ENCODE data around the gene NAV2. TPM values are rescaled to one million over a fixed set of nuclear protein-coding genes. Genes with fewer than 3 reads are reported as not detected.

Gene NAV2
- total and polyA plus RNA-seq, 10 donors: 0.46 to 11.6 (median 4.1) TPM

GRCh38 chr11:19701421-19701820 lies 11.2 kb upstream of the NAV2 start:
- H3K9me3 ChIP-seq: no peaks in the 10 kb centered on the region
- 59 to 83% (median 69%) methylated on average over 2 of the region's 2 CpGs for WGBS, 5 donors
- no peak overlapping the region for H3K4me3 ChIP-seq
- TF ChIP-seq CTCF (IDR thresholded peaks at IDR 0.05 in 8 of 11, conservative IDR thresholded peaks at IDR 0.05 in 3 of 11) (no peak), POLR2A (IDR thresholded peaks at IDR 0.05) (no peak), POLR2AphosphoS5 (IDR thresholded peaks at IDR 0.05) (no peak)
- peaks cover 0 to 4% (median 0%) of the 10 kb centered on the region in 7 donors for H3K27me3 ChIP-seq (replicated peaks in 1 of 7)
- no peak for DNase-seq
- no peak overlapping the region for H3K27ac ChIP-seq
- intact Hi-C loops (cut with DNase I; ENCODE audit: low total_unique reads): no loop called here
- H3K36me3 ChIP-seq: no peaks in the 10 kb centered on the region
- peaks cover 0 to 5% (median 0%) of the 10 kb centered on the region in 6 donors for H3K4me1 ChIP-seq

- intact Hi-C loops (cut with DNase I; ENCODE audit: low total_unique reads): no loop called here
- peaks cover 0 to 5% (median 0%) of the 10 kb centered on the region in 6 donors for H3K4me1 ChIP-seq
- no peaks in the 10 kb centered on the region for H3K9me3 ChIP-seq
- H3K27me3 ChIP-seq (replicated peaks in 1 of 7): peaks cover 0 to 4% (median 0%) of the 10 kb centered on the region in 7 donors
- TF ChIP-seq POLR2AphosphoS5 (IDR thresholded peaks at IDR 0.05): no peak
- TF ChIP-seq CTCF (IDR thresholded peaks at IDR 0.05 in 8 of 11, conservative IDR thresholded peaks at IDR 0.05 in 3 of 11): no peak
- no peak for TF ChIP-seq POLR2A (IDR thresholded peaks at IDR 0.05)
- no peak overlapping the region for H3K27ac ChIP-seq
- H3K36me3 ChIP-seq: no peaks in the 10 kb centered on the region
- DNase-seq: no peak
- 91 to 99% (median 94%) methylated on average over 3 of the region's 3 CpGs for WGBS, 5 donors
- no peak overlapping the region for H3K4me3 ChIP-seq
Observed at GRCh38 chr11:19702620-19703019, 10.0 kb upstream of the NAV2 start.

GRCh38 chr11:19703211-19703610 lies 9.4 kb upstream of the NAV2 start:
- Histone ChIP-seq H3K4me3 (no peak overlapping the region), H3K27ac (no peak overlapping the region), H3K4me1 (peaks cover 0 to 5% (median 0%) of the 10 kb centered on the region in 6 donors), H3K36me3 (no peaks in the 10 kb centered on the region), H3K9me3 (no peaks in the 10 kb centered on the region), H3K27me3 (replicated peaks in 1 of 7) (peaks cover 0 to 4% (median 0%) of the 10 kb centered on the region in 7 donors)
- TF ChIP-seq POLR2AphosphoS5 (IDR thresholded peaks at IDR 0.05): no peak
- TF ChIP-seq CTCF (IDR thresholded peaks at IDR 0.05 in 8 of 11, conservative IDR thresholded peaks at IDR 0.05 in 3 of 11): no peak
- no peak for TF ChIP-seq POLR2A (IDR thresholded peaks at IDR 0.05)
- intact Hi-C loops (cut with DNase I; ENCODE audit: low total_unique reads): no loop called here
- WGBS, 5 donors: 56 to 75% (median 66%) methylated on average over 7 of the region's 7 CpGs
- DNase-seq: no peak

GRCh38 chr11:19704213-19704612 lies 8.4 kb upstream of the NAV2 start:
- Histone ChIP-seq H3K27me3 (replicated peaks in 1 of 7) (no peaks in the 10 kb centered on the region), H3K27ac (no peak overlapping the region), H3K9me3 (no peaks in the 10 kb centered on the region), H3K4me1 (peaks cover 0 to 5% (median 0%) of the 10 kb centered on the region in 6 donors), H3K4me3 (no peak overlapping the region), H3K36me3 (no peaks in the 10 kb centered on the region)
- intact Hi-C loops (cut with DNase I; ENCODE audit: low total_unique reads): no loop called here
- 12 to 33% (median 29%) methylated on average over 1 of the region's 1 CpG for WGBS, 5 donors
- DNase-seq: no peak
- TF ChIP-seq POLR2A (IDR thresholded peaks at IDR 0.05) (no peak), CTCF (IDR thresholded peaks at IDR 0.05 in 8 of 11, conservative IDR thresholded peaks at IDR 0.05 in 3 of 11) (no peak), POLR2AphosphoS5 (IDR thresholded peaks at IDR 0.05) (no peak)
